NCI-H2227 treated with DMSO at 0.1 percent for 48 hours (cell line): ENCODE measurements around the gene DOCK4.

Source experiments
- DNase-seq: peaks from one replicate; lab custom pipeline; 2025; lab: John Stamatoyannopoulos, UW

Gene DOCK4

GRCh38 chr7:112214883-112215282 is 8.7 kb upstream of the DOCK4 start:
- DNase-seq = no peak

- no peak for DNase-seq
These were observed 8.1 kb upstream of the DOCK4 start for GRCh38 chr7:112214268-112214667.

DNA sequence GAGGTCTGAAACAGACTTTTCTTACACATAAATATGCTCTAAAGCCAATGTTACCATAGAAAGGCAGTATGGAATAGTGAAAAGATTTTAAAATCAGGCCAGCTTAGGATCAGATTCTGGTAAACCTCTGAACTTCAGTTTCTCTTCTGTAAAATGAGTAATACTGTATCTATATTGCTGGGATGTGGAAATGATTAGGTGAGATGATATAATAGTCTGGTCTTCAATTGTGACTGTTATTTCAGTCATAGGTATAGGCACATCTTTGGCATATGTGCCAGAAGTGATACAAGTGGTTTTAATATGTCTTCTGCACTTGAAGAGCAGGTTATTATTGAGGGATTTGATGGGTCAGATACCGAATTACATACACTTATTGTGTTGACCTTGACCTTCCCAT is 7.5 kb upstream of the DOCK4 start:
- DNase-seq = no peak

GRCh38 chr7:112212571-112212970 is 6.4 kb upstream of the DOCK4 start:
- no peak for DNase-seq

- no peak for DNase-seq
These were observed 5.2 kb upstream of the DOCK4 start for GRCh38 chr7:112211348-112211907.

- no peak for DNase-seq
These were observed 1.6 kb upstream of the DOCK4 start for GRCh38 chr7:112207765-112208164.

- peak; percentile 32 for DNase-seq
These were observed 893 bp upstream of the DOCK4 start for GRCh38 chr7:112206991-112207592.

DNA sequence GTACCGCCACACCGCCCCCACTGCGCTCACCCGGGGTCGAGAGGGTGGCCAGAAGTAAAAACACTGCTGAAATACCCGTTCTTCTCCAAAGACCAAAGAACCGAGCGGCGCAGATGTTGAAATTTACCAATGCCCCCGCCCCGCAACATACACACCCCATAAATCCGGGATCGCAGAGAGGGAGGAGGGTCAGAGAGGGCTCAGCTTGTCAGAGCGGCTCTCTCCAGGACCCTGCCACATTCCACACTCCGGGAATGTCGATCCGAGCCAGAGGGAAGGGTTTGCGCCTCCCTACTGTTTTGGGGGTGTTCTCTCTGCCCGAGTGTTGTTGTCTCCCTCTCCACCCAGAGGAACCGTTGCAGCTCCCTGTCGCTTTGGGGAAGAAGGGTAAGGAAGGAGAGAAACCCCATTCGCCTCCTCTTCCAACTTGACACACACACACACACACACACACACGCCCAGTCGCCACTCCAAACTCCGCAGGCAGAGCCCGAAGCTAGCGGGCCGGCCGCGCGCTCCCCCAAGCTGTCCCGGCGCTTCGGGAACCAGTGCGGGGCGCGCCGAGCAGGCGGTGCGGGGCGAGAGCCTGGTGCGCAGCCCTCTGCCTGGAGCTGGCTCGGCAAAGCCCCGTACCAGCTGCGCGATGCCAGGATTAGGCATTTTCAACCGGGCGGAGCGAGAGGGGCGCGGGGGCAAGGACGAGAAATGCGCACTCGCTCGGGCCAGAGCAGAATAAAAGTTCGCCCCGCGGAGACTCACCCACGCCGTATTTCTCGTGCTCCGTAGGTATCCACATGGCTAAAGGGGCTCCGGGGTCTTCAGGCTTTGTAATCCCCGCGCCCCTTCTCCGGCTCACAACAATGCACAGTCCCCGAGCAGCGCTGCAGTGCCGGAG is 609 bp downstream of the DOCK4 start:
- DNase-seq = peak; percentile 57

DNA sequence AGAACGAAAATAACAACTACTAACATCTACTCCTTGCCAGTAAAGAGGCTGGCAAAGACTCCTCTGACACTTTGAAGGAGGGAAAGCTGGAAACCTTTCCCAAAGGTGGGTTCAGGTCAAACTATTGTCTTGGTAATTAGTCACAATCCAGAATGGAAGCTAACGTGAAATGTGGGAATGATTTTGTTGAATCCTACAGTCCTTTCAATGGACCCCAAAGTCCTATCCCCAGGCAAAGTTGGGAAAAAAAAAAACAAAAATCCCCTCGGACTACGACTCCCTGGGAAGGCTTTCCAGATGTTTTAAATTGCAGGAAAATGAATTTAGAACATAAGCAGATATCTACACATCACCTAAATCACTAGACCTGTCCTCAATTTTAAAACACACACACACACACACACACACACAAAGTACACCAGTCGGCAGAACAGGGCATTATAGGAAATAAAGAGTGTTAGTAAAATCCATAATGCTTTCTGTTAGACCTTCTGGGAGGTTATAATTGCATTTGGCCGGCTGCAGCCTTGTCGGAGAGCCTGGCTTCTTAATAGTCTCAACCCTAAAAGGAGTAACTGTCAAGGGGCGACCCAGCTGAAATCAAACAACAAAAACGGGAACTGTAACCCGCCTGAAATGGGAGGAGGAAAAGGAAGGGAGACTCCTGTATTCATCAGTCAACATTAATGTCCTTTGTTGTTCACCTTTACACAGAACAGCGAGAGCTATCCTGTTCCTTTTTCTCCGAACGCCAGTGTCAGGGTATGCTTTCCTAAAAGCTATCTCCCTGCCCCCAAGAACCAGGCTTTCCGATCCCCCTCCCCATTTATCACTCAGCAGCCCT is 1.5 kb downstream of the DOCK4 start:
- DNase-seq = peak; percentile 34

GRCh38 chr7:112203365-112203739 is 2.8 kb downstream of the DOCK4 start:
- no peak for DNase-seq

DNA sequence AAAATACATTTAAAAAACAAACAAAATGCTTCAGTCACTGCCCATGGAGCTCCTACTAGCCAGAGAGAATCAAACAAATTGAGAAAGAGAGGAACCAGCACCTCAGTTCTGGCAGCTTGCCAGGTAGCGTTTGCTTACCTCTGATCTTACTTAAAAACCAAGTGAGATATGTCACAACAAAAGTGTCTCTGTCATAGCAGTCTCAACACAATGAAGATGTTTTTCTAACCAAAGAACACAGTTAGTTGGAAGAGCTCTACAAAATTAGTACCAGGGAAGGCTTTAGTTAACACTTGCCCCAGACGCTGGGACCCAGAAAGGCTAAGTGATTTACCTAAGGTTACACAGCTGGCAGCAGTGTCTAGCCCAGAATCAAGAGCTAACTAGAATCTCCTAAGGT is 3.4 kb downstream of the DOCK4 start:
- peak; percentile 39 for DNase-seq

GRCh38 chr7:112201839-112202238 is 4.4 kb downstream of the DOCK4 start:
- no peak for DNase-seq

DNA sequence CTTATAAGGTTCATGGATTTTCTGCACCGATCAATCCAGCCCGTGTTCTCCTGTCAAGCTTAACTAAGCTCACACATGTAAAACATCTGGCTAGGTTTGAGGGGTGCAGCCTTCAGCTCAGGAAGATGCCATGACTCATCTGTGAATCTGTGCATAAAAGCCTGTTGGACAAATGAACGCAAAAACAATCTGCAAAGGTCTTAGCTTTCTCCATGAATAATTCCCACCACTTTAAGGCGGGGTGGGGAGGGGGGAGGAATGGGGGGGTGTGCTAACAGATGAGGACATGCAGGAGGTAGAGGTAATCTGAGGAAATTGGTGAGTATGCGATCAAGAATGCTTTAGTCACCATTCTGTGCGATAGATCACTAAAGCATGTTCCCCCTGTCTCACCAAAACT is 4.8 kb downstream of the DOCK4 start:
- no peak for DNase-seq

GRCh38 chr7:112199672-112200071 is 6.5 kb downstream of the DOCK4 start:
- no peak for DNase-seq

DNA sequence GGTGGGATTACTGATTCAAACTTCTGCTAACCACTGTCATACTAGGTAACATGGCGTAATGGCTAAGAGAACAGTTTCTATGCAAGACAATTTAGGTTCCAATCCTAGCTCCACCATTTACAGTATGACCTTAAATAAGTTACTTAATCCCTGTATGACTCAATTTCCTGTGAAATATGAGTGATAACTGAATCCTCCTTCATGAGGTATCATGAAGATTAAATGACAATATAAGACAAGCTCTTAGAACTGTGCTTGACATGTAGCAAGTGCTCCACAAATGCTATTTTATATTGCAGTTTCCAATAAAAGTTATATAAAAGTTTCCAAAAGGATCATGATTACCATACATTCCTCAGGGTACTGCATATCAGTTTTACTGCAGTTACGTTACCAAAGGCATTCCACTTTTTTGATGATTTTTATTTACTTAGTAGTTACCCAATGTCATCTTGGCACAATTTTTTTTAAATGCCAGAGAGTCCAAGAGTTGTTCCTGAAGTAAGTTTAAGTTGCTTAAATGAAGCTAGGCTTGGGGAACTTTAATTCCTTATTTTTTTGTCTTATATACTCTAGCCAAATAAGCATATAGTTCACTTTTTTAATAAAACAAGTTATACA is 7.1 kb downstream of the DOCK4 start:
- no peak for DNase-seq

DNA sequence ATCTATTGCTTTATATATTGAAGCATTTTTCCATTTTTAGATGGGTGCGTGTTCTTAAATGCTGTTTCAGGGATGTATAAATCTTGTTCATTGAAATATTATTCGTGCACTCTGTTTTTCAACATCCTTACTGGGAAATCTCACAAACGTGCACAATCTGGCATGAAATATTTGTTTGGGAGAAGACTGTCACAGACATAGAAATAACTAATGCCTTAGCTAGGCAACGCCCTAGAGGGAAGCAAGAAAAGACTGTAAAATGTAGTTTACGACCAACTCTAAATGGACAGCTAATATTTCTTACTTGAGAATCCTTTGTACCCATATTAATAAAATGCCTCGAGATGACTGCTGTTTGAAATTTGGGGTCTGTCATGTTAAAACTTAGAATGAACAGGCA is 8.9 kb downstream of the DOCK4 start:
- no peak for DNase-seq

- no peak for DNase-seq
These were observed 10.5 kb downstream of the DOCK4 start for GRCh38 chr7:112195717-112196116.

DNA sequence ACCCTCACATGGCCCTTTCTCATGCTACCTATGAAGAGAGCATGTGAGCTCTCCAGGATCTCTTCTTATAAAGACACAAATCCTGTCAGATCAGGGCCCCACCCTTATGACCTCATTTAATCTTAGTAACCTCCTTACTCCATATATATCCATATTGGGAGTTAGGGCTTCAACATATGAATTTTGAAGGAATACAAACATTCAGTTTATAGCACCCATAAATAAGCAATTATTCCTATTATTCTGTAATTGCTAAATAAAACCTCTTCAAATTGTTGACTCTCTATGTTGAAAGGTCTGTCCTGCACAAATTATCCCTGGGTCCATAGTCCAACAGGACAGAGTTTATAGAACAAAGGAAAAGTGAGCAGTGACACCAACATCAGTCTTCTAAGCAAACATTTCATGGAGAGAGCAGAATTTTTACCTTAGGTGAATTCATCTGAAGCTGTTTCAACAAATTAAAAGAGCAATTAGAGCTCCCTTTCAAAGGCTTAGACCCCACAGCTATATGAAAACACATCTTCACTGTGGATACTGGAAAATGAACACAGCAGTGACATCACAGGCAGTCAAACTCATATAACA is 12.2 kb downstream of the DOCK4 start:
- no peak for DNase-seq

DNA sequence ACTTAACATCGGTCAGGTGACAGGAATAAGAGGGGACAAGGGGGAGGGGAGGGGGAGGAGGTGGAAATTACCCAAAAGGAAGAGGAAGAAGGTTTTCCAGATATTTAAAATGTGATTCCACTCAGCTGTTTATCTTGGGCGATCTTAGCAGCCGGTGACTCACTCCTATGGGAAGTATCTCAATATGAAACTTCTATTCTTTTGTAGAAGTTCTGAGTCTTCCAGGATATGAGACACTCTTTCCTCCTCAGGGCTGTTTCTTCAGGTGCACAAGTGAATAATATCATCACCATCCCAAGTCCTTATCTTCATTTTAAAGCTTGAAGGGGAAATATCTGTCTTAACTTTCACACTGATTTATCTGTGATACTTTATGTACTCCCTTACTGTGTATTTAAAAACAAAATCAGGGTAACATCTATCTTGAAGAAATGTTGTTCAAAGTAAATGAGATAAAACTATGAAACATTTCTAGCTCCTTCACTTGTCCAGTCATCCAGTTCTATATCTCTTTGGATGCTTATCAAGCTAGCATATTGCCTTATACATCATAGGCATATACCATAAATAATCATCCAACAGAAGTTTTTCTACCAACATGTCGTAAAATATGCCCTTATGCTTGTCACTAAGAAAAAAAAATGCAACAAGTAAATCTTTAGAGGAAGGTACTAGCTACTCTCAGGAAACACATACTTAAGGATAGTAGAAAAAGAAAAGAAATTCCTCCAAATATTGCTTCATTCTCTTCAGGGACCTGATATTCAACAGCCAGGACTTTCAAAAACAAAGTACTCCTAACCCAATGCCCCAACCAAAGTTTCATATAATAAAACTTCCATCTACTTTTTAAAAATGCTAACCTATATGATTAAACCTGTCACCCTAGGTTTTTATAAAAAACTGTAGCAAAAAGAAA is 13.7 kb downstream of the DOCK4 start:
- no peak for DNase-seq

GRCh38 chr7:112190120-112190519 is 16.1 kb downstream of the DOCK4 start:
- DNase-seq = no peak

DNA sequence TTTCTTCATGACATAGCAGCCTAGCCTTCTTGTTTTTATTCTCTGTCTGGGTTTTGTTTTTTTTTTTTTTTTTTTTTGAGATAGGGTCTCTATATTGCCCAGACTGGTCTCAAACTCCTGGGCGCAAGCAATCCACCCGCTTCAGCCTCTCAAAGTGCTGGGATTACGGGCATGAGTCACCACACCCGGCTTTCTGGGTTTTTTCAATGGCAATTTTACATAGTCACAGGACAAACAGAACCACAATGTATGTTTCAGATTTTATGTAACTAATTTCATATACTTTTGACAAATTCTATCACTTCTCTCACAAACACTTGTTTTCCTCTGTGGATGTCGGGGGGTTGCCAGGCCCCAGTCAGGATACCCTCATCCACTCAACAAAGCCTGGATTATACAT is 16.5 kb downstream of the DOCK4 start:
- no peak for DNase-seq
